ENCODE measurements around the gene CDCA8.
"Not testable (repeated sequence)": the region's sequence is repeated elsewhere in the genome, so short reads cannot be mapped to it uniquely, and the experiment has no call there.

CDCA8 gene

DNA sequence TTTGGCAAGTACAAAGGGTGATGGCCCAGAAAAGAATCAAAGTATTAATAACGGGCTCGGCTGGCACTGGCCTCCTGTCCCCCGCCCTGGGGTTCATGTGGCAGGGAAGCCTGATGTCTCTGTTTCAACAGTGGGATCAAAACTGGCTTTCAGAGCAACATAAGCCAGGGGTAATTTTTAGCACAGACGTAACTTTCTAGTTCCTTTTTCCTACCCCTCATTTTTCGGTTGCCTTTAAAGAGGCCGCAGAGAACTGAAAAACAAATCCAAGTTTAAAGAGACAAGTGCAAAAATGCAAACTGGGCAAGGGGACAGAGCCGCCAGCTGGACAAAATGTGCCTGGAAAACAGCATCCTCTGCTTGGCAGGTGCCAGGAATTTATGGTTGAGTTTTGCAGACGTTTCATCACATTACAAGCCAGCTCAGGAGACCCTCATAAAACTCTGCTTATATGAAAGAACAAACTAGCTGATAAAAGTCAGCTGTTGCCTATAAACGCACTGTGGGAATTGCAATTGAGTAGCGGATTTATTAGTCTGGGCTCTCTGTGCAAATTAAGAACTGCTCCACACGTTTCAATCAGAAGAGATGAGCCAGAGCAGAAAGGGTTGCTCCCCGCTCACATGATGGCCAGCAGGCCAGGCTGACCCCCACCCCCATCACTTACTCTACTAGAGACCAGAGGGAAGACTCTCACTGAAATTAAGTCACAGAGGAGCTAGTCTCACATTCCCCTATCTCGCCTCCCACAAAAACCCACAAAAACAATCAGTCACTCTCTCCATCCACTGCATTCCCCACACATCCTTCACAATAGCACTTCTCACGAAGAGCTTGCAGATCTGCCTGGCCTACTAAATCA lies 15.8 kb upstream of the CDCA8 start:
- DNase-seq: no peak

DNA sequence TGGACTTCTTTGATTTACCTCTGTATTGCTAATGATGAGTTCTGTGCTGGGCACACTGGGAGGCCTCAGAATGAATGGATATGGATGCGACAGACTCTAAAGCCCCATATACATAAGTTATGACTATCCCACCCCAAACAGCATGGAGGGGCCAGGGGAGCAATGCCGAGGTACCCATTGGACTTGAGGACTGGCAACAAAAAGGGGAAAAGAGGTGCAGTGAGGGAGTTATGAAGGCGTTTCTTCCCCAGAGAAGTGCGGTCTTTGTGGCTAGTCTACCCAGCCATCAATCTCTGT lies 15.2 kb upstream of the CDCA8 start:
- DNase-seq: no peak

DNA sequence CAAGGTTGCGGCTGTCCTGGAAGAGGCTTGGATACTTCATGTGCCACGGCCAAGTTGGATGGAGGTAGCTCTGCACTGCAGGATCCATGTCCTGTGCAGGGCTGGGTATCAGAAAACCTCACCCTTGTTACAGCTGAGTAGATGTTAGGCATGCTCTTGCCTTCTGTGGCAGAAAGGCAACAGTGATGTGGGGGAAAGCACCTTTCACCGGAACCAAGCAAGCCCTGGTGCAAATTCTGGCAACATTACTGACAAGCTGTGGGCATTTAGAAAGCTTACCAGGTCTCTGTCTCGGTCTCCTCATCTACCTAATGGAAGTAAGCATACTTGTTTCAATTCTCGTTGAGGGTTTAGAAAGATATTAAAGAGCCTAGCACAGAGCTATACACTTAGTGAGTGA lies 14.5 kb upstream of the CDCA8 start:
- no peak for DNase-seq

DNA sequence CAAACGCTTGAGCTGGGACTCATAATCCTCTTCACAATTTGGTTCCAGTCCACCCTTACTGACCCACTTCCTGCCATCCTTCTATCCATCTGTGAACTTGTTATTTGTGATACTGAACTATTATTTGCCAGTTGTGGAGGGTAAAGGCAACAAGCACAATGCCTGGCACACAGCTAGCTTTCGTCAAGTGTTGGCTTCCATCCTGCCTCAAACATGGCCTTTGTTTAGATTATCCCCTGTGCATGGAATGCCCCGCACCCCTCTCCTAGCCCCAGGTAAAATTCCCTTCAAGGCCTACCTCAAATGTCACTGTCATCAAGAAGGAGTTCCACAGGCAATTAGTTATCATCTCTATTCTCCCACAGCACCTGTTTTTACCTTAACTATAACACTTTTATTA lies 11.4 kb upstream of the CDCA8 start:
- DNase-seq: no peak

DNA sequence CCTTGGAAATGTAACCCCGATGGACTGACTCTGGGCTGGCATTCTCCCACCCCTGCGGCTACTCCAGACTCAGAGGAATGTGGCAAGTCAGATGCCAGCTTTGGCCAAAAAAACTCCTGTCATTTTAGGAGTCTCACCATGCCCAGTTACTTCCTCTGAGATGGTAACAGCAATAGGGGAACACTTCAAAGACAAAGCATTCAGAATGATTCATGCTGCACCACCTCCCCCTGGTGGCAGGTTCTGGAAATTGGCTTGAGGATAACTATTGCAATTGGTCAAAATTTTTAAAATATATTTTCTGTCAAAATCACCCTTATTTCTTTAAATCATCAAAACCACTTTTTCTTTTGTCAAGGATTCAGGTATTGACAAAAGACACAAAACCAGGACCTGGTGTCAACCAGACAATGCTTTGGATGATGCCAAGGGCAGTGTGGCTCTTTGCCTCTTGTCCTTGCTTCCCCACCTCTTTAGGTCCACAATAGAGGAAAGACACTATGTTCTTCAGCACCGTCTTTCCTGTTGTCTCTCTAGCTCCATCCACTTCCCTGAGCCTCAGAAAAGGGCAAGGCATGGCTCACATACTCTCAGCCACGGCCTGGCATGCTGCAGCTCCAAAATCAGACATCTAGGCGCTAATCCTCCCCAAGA lies 9.9 kb upstream of the CDCA8 start:
- DNase-seq: peak; percentile 30

DNA sequence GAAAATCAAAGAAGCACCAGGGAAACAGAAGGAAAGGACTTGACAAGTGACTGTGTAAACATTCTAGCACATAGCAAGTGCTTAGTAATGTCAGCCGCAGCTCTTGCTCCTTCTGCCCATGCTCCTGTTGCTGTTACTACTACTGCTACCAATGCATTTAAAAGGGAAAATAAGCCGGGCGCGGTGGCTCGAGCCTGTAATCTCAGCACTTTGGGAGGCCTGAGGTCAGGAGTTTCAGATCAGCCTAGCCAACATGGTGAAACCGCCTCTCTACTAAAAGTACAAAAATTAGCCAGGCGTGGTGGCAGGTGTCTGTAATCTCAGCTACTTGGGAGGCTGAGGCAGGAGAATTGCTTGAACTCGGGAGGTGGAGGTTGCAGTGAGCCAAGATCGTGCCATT lies 8.1 kb upstream of the CDCA8 start:
- DNase-seq: not testable (repeated sequence)

DNA sequence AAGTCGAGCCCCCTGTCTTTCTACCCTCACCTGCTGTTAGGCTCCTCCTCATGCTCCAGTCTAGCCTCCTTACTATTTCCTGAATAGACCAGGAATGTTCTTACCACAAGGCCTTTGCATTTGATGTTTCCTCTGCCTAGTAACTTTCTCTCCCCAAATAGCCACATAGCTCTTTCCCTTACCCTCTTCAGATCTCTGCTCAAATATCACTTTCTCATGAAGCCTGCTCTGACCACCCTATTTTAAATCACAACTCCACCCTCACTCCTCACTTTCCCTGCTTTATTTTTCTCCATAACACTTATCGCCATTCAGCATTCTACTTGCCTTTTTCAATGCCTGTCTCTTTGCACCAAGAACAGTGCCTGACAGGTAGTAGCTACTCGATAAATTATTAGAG lies 6.6 kb upstream of the CDCA8 start:
- no peak for DNase-seq

DNA sequence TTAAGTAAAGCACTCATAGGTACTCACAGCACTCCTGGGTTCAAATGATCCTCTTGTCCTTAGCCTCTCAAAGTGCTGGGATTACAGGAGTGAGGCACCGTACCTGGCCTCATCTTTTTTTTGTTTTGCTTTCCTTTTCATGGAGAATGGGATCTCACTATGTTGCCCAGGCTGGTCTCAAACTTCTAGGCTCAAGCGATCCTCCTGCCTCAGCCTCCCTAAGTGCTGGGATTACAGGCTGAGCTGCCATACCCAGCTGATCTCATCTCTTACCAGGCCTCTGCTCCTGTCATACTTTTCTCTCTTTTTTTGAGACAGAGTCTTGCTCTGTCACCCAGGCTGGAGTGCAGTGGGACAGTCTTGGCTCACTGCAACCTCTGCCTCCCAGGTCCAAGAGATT lies 4.6 kb upstream of the CDCA8 start:
- DNase-seq: not testable (repeated sequence)

DNA sequence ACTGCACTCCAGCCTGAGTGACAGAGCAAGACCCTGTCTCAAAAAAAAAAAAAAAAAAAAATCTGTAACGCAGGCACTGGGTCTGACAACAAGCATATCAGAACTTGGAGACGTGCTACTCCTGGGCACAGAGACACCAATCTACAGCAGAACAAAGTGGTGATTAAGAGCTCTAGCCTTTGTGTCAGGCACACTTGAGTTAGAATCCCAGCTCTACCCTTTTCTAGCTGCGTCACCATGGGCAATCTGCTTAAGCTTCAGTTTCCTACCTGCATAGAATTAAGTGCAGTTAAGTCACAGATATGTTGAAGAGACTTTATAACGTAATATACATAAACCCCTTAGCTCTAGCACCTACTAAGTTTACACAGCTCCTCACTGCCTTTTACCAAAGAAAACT lies 3.4 kb upstream of the CDCA8 start:
- DNase-seq: no peak

DNA sequence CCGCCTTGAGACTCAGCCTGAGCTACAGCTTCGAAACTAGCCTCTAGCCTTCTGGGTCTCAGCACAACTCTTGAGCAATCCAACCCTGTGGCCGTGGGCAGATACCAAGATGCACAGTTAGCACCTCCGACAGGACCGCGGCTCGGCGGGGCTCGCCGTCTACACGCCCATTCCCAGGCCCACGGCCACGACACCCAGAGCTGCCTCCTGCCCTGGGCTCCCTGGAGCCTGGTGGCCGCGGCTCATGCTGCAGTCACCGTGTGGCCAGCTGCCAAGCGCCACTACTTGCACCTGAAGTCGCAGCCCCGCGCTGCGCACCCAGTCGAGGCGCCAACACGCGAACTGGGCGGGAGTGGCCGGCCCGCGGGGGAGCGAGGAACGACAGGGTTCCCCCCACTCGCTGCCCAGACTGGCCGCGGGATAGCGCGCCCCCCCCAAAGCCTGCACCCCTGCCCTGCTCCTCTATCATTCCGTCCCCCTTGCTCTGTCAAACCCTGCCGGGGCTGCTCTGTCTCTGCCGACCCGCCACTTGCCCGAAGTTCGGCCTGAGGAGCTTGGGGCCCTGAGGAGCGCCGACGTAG lies 729 bp upstream of the CDCA8 start:
- DNase-seq: peak; percentile 10

DNA sequence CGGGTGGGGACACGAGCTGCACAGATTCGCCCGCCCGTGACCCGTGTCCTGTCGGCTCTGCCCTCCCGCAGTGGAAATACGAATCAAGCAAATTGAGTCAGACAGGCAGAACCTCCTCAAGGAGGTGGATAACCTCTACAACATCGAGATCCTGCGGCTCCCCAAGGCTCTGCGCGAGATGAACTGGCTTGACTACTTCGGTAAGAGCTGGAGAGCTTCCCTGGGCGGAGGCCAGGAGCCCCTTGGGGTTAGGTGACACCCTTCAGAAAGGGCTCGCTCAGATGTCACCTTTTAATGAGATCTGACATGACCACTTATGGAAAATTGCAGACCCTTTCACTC lies 489 bp downstream of the CDCA8 start:
- no peak for DNase-seq

DNA sequence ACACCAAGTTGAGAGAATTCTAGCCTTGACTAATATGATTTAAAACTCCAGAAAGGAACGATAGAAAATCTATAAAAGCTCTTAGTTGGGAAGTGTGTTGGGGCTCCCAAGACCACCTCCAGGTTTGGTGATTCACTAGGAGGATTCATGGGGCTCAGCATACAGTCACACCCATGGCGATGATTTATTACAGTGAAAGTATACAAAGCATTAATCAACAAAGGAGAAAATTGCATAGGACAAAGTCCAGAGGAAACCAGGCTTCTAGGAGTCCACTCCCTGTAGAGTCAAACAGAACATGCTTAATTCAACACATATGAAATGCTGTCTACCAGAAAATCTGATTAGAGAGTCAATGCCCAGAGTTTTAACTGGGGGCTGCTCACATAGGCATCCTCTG lies 4.8 kb downstream of the CDCA8 start:
- no peak for DNase-seq

DNA sequence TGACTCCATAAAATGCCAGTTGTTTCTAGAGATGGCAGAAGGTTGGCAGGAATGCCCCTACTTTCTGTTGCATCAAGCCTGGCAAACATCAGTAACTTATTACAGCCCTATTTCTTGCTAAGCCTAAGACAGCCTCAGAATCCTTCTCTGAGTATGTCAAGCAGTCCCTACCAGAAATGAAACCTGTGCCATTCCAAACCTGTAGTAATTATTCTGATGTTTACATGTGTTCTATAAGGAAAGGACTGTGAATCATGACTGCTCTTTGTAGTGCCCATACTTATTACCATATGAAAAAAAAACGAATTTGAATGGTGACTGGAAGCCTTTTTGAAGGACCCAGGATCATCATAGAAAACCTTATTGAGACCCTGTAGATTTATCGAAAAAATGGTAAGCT lies 5.4 kb downstream of the CDCA8 start:
- no peak for DNase-seq

DNA sequence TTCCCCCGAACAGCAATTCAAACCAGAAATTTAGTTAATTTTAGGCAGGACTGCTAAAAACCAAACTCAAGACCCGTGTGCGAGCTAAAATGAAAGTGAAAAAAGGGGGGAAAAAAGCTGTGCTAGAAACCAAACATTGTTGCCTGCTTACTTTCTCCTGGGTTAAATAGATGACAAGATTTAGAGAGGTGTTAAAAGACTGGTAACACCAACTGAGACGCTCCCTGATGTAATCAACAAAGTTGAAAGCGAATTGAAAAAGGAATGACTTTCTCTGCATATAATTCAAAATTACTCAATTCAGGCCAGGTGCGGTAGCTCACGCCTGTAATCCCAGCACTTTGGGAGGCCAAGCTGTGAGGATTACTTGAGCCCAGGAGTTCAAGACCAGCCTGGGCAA lies 6.8 kb downstream of the CDCA8 start:
- no peak for DNase-seq

DNA sequence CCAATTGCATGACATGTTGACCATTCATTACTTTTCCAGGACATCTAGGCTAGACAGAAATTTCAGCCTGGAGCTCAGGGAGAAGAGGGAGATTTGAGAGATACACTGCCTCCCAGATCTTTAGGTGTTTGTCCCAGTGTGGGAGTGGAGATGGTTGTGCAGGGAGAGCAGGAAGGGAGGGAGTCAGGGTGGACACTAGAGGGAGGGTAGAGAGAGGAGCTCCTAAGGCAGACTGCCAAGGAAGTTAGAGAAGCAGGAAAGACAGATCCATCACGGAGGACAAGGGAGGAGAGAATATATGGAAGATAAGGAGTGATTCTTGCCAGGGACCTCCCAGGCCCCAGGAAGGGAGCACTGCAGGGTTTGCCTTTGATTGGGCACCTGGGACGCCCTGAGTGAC lies 8.7 kb downstream of the CDCA8 start:
- no peak for DNase-seq

DNA sequence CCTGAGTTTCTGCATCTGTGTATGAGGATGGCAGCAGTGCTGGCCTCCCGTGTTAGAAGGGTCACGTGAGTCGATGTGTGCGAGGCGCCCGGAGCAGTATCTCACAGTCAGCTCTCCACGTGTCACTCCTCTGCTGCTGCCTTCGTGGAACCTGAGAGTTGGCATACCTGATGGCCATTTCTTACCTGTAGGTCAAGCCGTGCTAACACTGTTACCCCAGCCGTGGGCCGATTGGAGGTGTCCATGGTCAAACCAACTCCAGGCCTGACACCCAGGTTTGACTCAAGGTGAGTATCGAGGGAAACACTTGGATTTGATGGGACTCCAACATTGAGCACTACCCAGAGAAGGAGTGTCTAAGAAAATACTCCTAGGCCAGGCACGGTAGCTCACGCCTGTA lies 10.7 kb downstream of the CDCA8 start:
- no peak for DNase-seq

DNA sequence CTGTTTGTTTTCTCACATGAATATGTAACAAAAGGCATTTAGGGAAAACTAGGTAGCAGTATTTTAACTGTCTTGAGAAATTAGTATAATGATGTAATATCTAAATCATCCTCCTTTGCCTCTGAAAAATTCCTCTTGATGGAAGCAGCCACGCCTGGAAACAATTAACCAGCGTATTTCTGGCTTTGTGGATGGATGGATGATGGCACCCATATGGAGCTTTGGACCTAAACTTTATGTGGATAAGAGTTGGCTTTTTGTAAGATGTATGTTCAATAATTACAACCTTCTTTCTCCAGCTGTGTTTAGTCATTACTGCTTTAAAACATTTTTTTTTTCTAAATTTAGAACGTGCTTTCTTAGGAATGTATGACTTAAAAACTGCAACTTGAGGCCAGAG lies 12.7 kb downstream of the CDCA8 start:
- no peak for DNase-seq

DNA sequence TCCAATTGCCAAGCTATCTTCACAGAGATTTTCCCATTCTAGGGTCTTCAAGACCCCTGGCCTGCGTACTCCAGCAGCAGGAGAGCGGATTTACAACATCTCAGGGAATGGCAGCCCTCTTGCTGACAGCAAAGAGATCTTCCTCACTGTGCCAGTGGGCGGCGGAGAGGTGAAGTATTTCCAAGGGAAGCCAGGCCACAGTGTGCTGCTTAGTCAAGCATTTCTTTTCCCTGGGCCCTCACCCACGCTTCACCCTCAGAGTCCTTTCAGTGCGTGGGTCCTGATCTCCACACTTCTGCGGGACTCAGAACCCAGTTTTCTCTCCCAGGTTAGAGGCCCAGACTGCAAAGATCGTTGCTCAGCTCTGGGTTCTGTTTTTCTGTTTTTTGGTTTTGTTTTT lies 13.1 kb downstream of the CDCA8 start:
- DNase-seq: no peak

DNA sequence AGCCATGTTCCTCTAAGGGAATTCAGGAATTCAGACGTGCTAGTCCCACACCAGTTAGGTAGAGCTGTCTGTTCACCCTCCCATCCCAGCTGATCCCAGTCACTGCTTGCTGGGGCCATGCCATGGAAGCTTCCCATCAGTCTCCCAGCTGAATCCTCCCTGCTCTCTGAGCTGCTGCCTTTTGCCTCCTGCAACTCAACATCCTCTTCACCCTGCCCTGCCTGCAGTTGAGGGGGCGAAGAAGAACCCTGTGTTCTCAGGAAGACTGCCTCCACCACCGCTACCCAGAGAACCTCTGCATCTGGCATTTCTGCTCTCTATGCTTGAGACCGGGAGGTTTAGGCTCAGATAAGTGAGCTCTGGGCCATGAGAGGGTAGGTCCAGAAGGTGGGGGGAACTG lies 16.2 kb downstream of the CDCA8 start:
- DNase-seq: no peak

DNA sequence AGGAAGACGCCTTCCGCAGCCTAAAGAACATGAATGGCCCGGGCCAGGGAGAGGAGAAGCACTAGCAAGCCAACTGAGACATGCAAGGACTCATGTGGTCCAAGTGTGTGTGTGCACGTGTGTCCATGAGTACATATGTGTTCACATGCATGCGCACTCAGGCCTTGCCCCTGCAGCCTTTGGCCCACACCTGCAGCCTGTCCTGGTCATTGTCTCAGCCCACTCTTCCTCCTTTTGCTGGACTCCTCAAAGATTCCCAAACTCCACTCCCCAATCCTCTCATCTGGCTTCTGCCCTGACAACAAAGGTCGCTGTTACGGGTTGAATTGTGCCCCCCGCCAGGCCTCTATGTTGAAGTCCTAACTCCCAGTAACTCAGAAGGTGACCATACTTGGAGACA lies 21.9 kb downstream of the CDCA8 start:
- no peak for DNase-seq

DNA sequence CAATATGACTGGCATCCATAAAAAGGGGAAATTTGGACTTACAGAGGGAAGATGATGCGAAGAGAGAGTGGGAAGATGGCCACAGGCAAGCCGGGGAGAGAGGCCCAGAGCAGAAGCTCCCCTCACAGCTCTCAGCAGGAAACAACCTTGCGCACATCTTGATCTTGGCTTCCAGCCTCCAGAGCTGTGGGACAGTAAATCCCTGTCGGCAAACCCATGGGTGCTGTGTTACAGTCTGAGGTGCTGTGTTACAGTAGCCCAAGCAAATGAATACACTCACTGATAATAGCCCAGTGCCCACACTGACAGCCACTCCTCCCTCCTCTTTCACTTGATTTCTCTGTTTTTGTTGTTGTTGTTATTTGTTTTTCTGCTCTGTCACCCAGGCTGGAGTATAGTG lies 22.4 kb downstream of the CDCA8 start:
- no peak for DNase-seq

DNA sequence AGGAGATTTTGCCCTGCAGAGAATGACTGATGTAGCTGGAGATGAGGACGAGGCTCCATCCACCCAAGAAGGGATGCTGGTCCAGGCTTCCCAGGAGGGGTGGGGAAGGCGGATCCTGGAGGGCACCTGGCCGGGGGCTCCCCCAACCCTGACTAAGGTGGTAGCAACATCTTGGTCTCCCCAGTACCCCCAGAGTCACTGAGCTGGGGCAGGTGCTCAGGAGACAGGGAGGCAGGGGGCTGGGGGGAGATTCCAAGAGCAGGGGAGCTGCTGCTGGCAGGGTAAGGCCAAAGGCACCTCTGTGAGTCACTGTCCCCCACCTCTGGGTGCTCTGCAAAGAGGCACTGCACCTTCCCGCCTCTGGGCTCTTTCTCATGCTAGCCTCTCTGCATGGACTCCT lies 24.0 kb downstream of the CDCA8 start:
- DNase-seq: no peak

DNA sequence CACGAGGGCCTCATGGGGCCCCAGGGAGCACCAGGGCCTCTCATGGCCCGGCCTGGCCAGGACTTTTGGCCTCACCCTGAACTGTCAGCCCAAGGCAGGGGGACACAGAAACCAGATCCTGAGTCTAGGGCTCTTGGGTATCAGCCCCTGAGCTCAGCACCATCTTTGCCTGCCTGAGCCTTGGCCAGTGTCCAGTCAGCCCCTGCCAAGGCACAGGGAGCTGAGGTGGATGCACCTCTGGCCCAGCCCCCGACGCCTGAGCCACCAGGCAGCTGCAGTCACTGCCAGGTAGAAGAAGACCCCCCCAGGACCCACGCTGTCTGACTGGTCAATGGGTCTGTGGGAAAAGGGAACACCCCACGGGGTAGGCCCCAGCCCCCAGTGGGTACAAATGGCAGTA lies 25.3 kb downstream of the CDCA8 start:
- DNase-seq: no peak

DNA sequence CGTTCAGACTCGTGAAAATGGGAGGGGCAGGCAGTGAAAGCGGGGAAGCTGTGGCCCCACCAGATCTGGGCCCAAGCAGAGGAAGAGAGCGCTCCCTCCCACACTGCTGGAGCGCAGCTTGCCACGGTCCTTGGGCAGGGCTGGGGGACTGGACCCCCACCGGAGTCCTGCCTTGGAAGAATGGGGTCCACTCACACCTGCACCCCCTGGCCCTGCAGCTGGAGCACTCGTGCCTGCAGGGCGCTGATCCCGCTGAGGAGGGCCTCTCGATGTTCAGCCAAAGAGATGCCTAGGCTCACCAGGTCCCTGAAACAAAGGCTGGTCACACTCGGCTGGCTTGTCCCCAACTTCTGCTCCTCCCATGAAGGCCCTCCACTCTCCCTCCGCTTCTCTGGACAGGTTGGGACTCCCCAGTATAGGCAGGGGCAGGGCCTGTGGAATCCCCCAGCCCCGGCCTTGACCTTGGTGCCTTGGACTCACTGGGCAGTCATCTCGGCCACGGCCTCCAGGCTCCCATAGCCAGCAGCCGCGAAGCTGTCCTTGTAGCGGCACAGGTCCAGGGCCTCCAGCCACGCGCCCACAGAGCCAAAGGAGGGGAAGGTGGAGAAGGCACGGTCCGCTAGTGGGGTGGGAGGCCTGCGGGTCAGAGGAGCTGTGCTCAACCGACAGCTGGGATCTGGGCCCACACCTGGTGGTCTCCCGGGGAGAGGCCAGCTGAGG lies 26.0 kb downstream of the CDCA8 start:
- no peak for DNase-seq
